ENCODE measurements around the gene XAF1.
"Not testable (repeated sequence)": the region's sequence is repeated elsewhere in the genome, so short reads cannot be mapped to it uniquely, and the experiment has no call there.

XAF1 gene

GRCh38 chr17:6774906-6775305, 19.1 kb downstream of the XAF1 start:
- peaks cover 11% of the 10 kb centered on the region for H3K9me3 Mint-ChIP-seq
- DNase-seq (ENCODE audit: low spot score in 2 of 2); H3K27ac Mint-ChIP-seq; H3K4me3 Mint-ChIP-seq; ATAC-seq (ENCODE audit: low read depth); H3K4me1 Mint-ChIP-seq: not testable (repeated sequence)
- peaks cover 39% of the 10 kb centered on the region for H3K36me3 Mint-ChIP-seq
- peaks cover 13% of the 10 kb centered on the region for H3K27me3 Mint-ChIP-seq

- Mint-ChIP-seq H3K4me3 (no peak within 1 kb of the TSS), H3K36me3 (peaks cover 33% of the 10 kb centered on the region), H3K27me3 (peaks cover 13% of the 10 kb centered on the region), H3K4me1 (no peaks in the 10 kb centered on the region), H3K9me3 (peaks cover 11% of the 10 kb centered on the region), H3K27ac (no peak within 1 kb of the TSS)
- DNase-seq (ENCODE audit: low spot score in 2 of 2) (no peak), ATAC-seq (ENCODE audit: low read depth) (no peak)
Measured at GRCh38 chr17:6775871-6776405, 20.1 kb downstream of the XAF1 start, which contains the start of gene FBXO39. Gene FBXO39, plus strand, starts transcription at chr17:6776215. Its CDS starts 3,654 bp downstream, at chr17:6779869.

GRCh38 chr17:6779411-6779810, 23.6 kb downstream of the XAF1 start:
- Mint-ChIP-seq H3K4me3 (no peak overlapping the region), H3K27me3 (peaks cover 17% of the 10 kb centered on the region), H3K4me1 (no peaks in the 10 kb centered on the region), H3K9me3 (peaks cover 11% of the 10 kb centered on the region), H3K27ac (no peak overlapping the region), H3K36me3 (peaks cover 4% of the 10 kb centered on the region)
- ATAC-seq (ENCODE audit: low read depth), result no peak
- no peak for DNase-seq (ENCODE audit: low spot score in 2 of 2)

GRCh38 chr17:6780001-6780400, 24.2 kb downstream of the XAF1 start:
- H3K4me3 Mint-ChIP-seq, result no peak overlapping the region
- H3K36me3 Mint-ChIP-seq, result peaks cover 2% of the 10 kb centered on the region
- H3K9me3 Mint-ChIP-seq, result peaks cover 10% of the 10 kb centered on the region
- peaks cover 15% of the 10 kb centered on the region for H3K27me3 Mint-ChIP-seq
- ATAC-seq (ENCODE audit: low read depth), result no peak
- no peak for DNase-seq (ENCODE audit: low spot score in 2 of 2)
- no peak overlapping the region for H3K27ac Mint-ChIP-seq
- no peaks in the 10 kb centered on the region for H3K4me1 Mint-ChIP-seq

GRCh38 chr17:6780886-6781285, 25.0 kb downstream of the XAF1 start:
- no peak overlapping the region for H3K4me3 Mint-ChIP-seq
- peaks cover 10% of the 10 kb centered on the region for H3K9me3 Mint-ChIP-seq
- ATAC-seq (ENCODE audit: low read depth) (no peak), DNase-seq (ENCODE audit: low spot score in 2 of 2) (no peak)
- H3K36me3 Mint-ChIP-seq, result peaks cover 2% of the 10 kb centered on the region
- peaks cover 17% of the 10 kb centered on the region for H3K27me3 Mint-ChIP-seq
- H3K27ac Mint-ChIP-seq, result no peak overlapping the region
- H3K4me1 Mint-ChIP-seq, result no peaks in the 10 kb centered on the region

- Mint-ChIP-seq H3K9me3 (peaks cover 7% of the 10 kb centered on the region), H3K27me3 (peaks cover 21% of the 10 kb centered on the region), H3K27ac (no peak overlapping the region), H3K36me3 (peaks cover 2% of the 10 kb centered on the region), H3K4me1 (no peaks in the 10 kb centered on the region), H3K4me3 (no peak overlapping the region)
- no peak for ATAC-seq (ENCODE audit: low read depth)
- DNase-seq (ENCODE audit: low spot score in 2 of 2), result no peak
Measured at GRCh38 chr17:6782244-6782643, 26.4 kb downstream of the XAF1 start.

- H3K4me1 Mint-ChIP-seq, result no peaks in the 10 kb centered on the region
- H3K36me3 Mint-ChIP-seq, result peaks cover 1% of the 10 kb centered on the region
- H3K27me3 Mint-ChIP-seq, result peaks cover 13% of the 10 kb centered on the region
- peaks cover 7% of the 10 kb centered on the region for H3K9me3 Mint-ChIP-seq
- H3K27ac Mint-ChIP-seq, result no peak overlapping the region
- ATAC-seq (ENCODE audit: low read depth) (no peak), DNase-seq (ENCODE audit: low spot score in 2 of 2) (no peak)
- no peak overlapping the region for H3K4me3 Mint-ChIP-seq
Measured at GRCh38 chr17:6786618-6787017, 30.8 kb downstream of the XAF1 start.

- Mint-ChIP-seq H3K27me3 (peaks cover 11% of the 10 kb centered on the region), H3K9me3 (peaks cover 4% of the 10 kb centered on the region), H3K4me3 (no peak overlapping the region), H3K36me3 (no peaks in the 10 kb centered on the region), H3K4me1 (no peaks in the 10 kb centered on the region), H3K27ac (no peak overlapping the region)
- no peak for ATAC-seq (ENCODE audit: low read depth)
- no peak for DNase-seq (ENCODE audit: low spot score in 2 of 2)
Measured at GRCh38 chr17:6787081-6787693, 31.3 kb downstream of the XAF1 start.

- no peaks in the 10 kb centered on the region for H3K36me3 Mint-ChIP-seq
Measured at GRCh38 chr17:6789146-6789545, 33.3 kb downstream of the XAF1 start.

GRCh38 chr17:6793748-6794493, 38.1 kb downstream of the XAF1 start:
- ATAC-seq (ENCODE audit: low read depth) (no peak), DNase-seq (ENCODE audit: low spot score in 2 of 2) (no peak)
- no peak overlapping the region for H3K4me3 Mint-ChIP-seq
- no peaks in the 10 kb centered on the region for H3K36me3 Mint-ChIP-seq
- no peaks in the 10 kb centered on the region for H3K9me3 Mint-ChIP-seq
- H3K27me3 Mint-ChIP-seq, result peaks cover 17% of the 10 kb centered on the region
- H3K4me1 Mint-ChIP-seq, result no peaks in the 10 kb centered on the region
- H3K27ac Mint-ChIP-seq, result no peak overlapping the region

More at GRCh38 chr17:6789146-6789545, 33.3 kb downstream of the XAF1 start:
- Mint-ChIP-seq H3K27ac (no peak overlapping the region), H3K4me1 (no peaks in the 10 kb centered on the region), H3K4me3 (no peak overlapping the region), H3K9me3 (no peaks in the 10 kb centered on the region), H3K27me3 (peaks cover 22% of the 10 kb centered on the region)
- DNase-seq (ENCODE audit: low spot score in 2 of 2) (no peak), ATAC-seq (ENCODE audit: low read depth) (no peak)

GRCh38 chr17:6796017-6796886, 40.4 kb downstream of the XAF1 start:
- Mint-ChIP-seq H3K9me3 (no peaks in the 10 kb centered on the region), H3K4me3 (no peak overlapping the region), H3K36me3 (no peaks in the 10 kb centered on the region), H3K27me3 (peaks cover 17% of the 10 kb centered on the region), H3K4me1 (no peaks in the 10 kb centered on the region), H3K27ac (no peak overlapping the region)
- no peak for DNase-seq (ENCODE audit: low spot score in 2 of 2)
- ATAC-seq (ENCODE audit: low read depth), result no peak

- no peaks in the 10 kb centered on the region for H3K9me3 Mint-ChIP-seq
- ATAC-seq (ENCODE audit: low read depth), result no peak
Measured at GRCh38 chr17:6796887-6797490, 41.1 kb downstream of the XAF1 start.

GRCh38 chr17:6797718-6798351, 42.0 kb downstream of the XAF1 start:
- Mint-ChIP-seq H3K9me3 (no peaks in the 10 kb centered on the region), H3K36me3 (no peaks in the 10 kb centered on the region), H3K27ac (no peak overlapping the region), H3K4me3 (no peak overlapping the region), H3K4me1 (no peaks in the 10 kb centered on the region), H3K27me3 (peaks cover 8% of the 10 kb centered on the region)
- no peak for DNase-seq (ENCODE audit: low spot score in 2 of 2)
- ATAC-seq (ENCODE audit: low read depth), result no peak

More at GRCh38 chr17:6796887-6797490, 41.1 kb downstream of the XAF1 start:
- no peaks in the 10 kb centered on the region for H3K36me3 Mint-ChIP-seq
- no peak overlapping the region for H3K27ac Mint-ChIP-seq
- no peaks in the 10 kb centered on the region for H3K4me1 Mint-ChIP-seq
- no peak overlapping the region for H3K4me3 Mint-ChIP-seq
- peaks cover 15% of the 10 kb centered on the region for H3K27me3 Mint-ChIP-seq
- DNase-seq (ENCODE audit: low spot score in 2 of 2), result no peak
